Measurements from ENCODE around the gene ZNF624.
"Not testable (repeated sequence)": the region's sequence is repeated elsewhere in the genome, so short reads cannot be mapped to it uniquely, and the experiment has no call there.

GRCh38 chr17:16690447-16690846 is 36.8 kb upstream of the ZNF624 start:
- TF ChIP-seq CTCF, POLR2A (IDR thresholded peaks at IDR 0.05): not testable (repeated sequence)

Measured in heart left ventricle (tissue), 13 donors.